GM12878 (cell line): ENCODE results near the gene CPO.

Experiments
- BRCA1 ChIP-seq: IDR thresholded peaks from 2 replicates; pipeline ENCODE4 v1.6.1; 2011; ENCODE audit warnings: low read depth, low read length, improper control_type of control experiment
- CHD2 ChIP-seq: IDR thresholded peaks from 2 replicates; pipeline ENCODE4 v1.6.1; 2011; ENCODE audit warnings: low read depth, low read length, improper control_type of control experiment, borderline replicate concordance
- ESRRA ChIP-seq: IDR thresholded peaks from 2 replicates; pipeline ENCODE4 v1.6.1; 2012; ENCODE audit warnings: mild to moderate bottlenecking, low read length, improper control_type of control experiment
- EZH2 ChIP-seq: IDR thresholded peaks from 2 replicates; pipeline ENCODE4 v1.6.1; 2012; ENCODE audit warnings: low read depth, mild to moderate bottlenecking, control low read depth, inconsistent platforms, low read length, borderline replicate concordance; ENCODE audit not compliant: control insufficient read depth
- POLR2A ChIP-seq: IDR thresholded peaks from 2 replicates; pipeline ENCODE4 v1.6.1; 2011; ENCODE audit warnings: low read depth, mild to moderate bottlenecking, low read length
- POLR2AphosphoS5 ChIP-seq: IDR thresholded peaks from 2 replicates; pipeline ENCODE4 v1.6.1; 2011; ENCODE audit warnings: mild to moderate bottlenecking, low read length, inconsistent platforms
- RAD21 ChIP-seq: IDR thresholded peaks from 2 replicates; pipeline ENCODE4 v1.6.1; 2011; ENCODE audit warnings: mild to moderate bottlenecking, low read depth, low read length, moderate library complexity; ENCODE audit not compliant: insufficient read depth
- RAD51 ChIP-seq: fragments of 450-650 bp; IDR thresholded peaks from 2 replicates; pipeline ENCODE4 v1.6.1; 2016; ENCODE audit warnings: moderate library complexity, mild to moderate bottlenecking, inconsistent platforms
- SMC3 ChIP-seq: IDR thresholded peaks from 2 replicates; pipeline ENCODE4 v1.6.1; 2011; ENCODE audit warnings: low read length, improper control_type of control experiment, borderline replicate concordance
- SREBF2 ChIP-seq: IDR thresholded peaks from 2 replicates; pipeline ENCODE4 v1.6.1; 2012; ENCODE audit warnings: mild to moderate bottlenecking, low read length
- SRF ChIP-seq, 2 experiments: IDR thresholded peaks; 2 replicates each; pipeline ENCODE4 v1.6.1; 2011; ENCODE audit warnings: low read depth in 2 of 2, low read length in 2 of 2, mild to moderate bottlenecking in 1 of 2, moderate library complexity in 1 of 2
- TF ChIP-seq, protein P1 (sequence below): IDR thresholded peaks from 2 replicates; pipeline ENCODE4 v1.6.1; 2011; ENCODE audit warnings: low read depth, low read length, improper control_type of control experiment, borderline replicate concordance
- TF ChIP-seq, protein P2 (sequence below), 3 experiments: IDR thresholded peaks in 2 of 3; conservative IDR thresholded peaks in 1 of 3; 2 replicates each; pipeline ENCODE4 v1.5.1; 2011; ENCODE audit warnings: low read depth in 3 of 3, low read length in 3 of 3, mild to moderate bottlenecking in 3 of 3, control low read depth in 2 of 3, moderate library complexity in 2 of 3, inconsistent platforms in 1 of 3, mixed read lengths in 1 of 3; ENCODE audit not compliant: control insufficient read depth in 2 of 3, insufficient read depth in 1 of 3; ENCODE audit errors: extremely low read depth in 1 of 3

DNA sequence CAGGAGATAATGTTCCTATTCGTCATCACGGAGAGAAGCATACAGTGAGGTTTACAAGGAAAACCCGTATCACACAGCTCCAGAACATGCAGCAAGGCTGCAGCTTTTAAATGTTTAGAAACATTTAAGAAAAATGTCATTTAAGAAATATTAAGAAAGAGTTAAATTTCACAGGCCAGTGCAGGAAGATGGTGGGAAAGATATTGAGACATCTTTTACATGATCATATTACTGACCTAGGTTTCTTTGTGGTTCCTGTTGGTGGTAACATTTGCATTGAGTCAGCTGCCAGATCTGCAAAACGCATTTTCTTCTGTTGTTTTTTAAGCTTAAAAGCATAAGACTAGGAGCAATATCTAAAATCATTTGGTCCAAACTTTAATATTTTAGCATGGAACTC lies 44.9 kb downstream of the CPO start:
- TF ChIP-seq CHD2 (no peak), EZH2 (no peak), POLR2A (no peak), BRCA1 (no peak), POLR2AphosphoS5 (no peak), SREBF2 (no peak), ESRRA (no peak), SMC3 (no peak), RAD21 (no peak), RAD51 (no peak), SRF (IDR thresholded peaks at IDR 0.05; ENCODE audit: low read depth in 2 of 2, low read length in 2 of 2) (no peak)
- TF ChIP-seq, protein P1, sequence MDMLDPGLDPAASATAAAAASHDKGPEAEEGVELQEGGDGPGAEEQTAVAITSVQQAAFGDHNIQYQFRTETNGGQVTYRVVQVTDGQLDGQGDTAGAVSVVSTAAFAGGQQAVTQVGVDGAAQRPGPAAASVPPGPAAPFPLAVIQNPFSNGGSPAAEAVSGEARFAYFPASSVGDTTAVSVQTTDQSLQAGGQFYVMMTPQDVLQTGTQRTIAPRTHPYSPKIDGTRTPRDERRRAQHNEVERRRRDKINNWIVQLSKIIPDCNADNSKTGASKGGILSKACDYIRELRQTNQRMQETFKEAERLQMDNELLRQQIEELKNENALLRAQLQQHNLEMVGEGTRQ = no peak
- TF ChIP-seq, protein P2, sequence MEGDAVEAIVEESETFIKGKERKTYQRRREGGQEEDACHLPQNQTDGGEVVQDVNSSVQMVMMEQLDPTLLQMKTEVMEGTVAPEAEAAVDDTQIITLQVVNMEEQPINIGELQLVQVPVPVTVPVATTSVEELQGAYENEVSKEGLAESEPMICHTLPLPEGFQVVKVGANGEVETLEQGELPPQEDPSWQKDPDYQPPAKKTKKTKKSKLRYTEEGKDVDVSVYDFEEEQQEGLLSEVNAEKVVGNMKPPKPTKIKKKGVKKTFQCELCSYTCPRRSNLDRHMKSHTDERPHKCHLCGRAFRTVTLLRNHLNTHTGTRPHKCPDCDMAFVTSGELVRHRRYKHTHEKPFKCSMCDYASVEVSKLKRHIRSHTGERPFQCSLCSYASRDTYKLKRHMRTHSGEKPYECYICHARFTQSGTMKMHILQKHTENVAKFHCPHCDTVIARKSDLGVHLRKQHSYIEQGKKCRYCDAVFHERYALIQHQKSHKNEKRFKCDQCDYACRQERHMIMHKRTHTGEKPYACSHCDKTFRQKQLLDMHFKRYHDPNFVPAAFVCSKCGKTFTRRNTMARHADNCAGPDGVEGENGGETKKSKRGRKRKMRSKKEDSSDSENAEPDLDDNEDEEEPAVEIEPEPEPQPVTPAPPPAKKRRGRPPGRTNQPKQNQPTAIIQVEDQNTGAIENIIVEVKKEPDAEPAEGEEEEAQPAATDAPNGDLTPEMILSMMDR (IDR thresholded peaks at IDR 0.05 in 2 of 3, conservative IDR thresholded peaks at IDR 0.05 in 1 of 3; ENCODE audit: control insufficient read depth in 2 of 3, extremely low read depth in 1 of 3, insufficient read depth in 1 of 3, low read depth in 3 of 3, low read length in 3 of 3) = no peak
